BE2C (cell line): ENCODE results near the gene IQCB1. TPM values are rescaled to one million over a fixed set of nuclear protein-coding genes. Genes with fewer than 3 reads are reported as not detected.

Experiments used
- DNase-seq: peaks from one replicate; pipeline ENCODE4 v3.0.0-alpha.2; 2020
- H3K27me3 ChIP-seq: fragments of 250-450 bp; sonication (Bioruptor Pico); 2 replicates; pipeline ENCODE4 v1.5.1; 2020; ENCODE audit warnings: mild to moderate bottlenecking
- H3K36me3 ChIP-seq: fragments of 250-450 bp; sonication (Bioruptor Pico); 2 replicates; pipeline ENCODE4 v1.5.1; 2020; ENCODE audit warnings: mild to moderate bottlenecking
- H3K4me1 ChIP-seq: fragments of 250-450 bp; sonication (Bioruptor Pico); 2 replicates; pipeline ENCODE4 v1.5.1; 2020
- H3K4me3 ChIP-seq: 2 replicates; pipeline ENCODE4 v1.5.1; 2011; ENCODE audit warnings: low read depth, low read length
- H3K9me3 ChIP-seq: fragments of 250-450 bp; sonication (Bioruptor Pico); 2 replicates; pipeline ENCODE4 v1.5.1; 2020
- polyA plus RNA-seq: library from polyadenylated mRNA; unstranded; fragments of >200 nt; gene quantifications from one replicate; pipeline ENCODE4 v1.2.1, GENCODE V29; 2012; ENCODE audit warnings: low read depth, missing spikeins; ENCODE audit not compliant: insufficient read length, insufficient read depth
- TF ChIP-seq, protein P1 (sequence below): IDR thresholded peaks from 2 replicates; pipeline ENCODE4 v1.5.1; 2012; ENCODE audit warnings: mild to moderate bottlenecking, low read depth, low read length

The IQCB1 gene, protein sequence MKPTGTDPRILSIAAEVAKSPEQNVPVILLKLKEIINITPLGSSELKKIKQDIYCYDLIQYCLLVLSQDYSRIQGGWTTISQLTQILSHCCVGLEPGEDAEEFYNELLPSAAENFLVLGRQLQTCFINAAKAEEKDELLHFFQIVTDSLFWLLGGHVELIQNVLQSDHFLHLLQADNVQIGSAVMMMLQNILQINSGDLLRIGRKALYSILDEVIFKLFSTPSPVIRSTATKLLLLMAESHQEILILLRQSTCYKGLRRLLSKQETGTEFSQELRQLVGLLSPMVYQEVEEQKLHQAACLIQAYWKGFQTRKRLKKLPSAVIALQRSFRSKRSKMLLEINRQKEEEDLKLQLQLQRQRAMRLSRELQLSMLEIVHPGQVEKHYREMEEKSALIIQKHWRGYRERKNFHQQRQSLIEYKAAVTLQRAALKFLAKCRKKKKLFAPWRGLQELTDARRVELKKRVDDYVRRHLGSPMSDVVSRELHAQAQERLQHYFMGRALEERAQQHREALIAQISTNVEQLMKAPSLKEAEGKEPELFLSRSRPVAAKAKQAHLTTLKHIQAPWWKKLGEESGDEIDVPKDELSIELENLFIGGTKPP
- polyA plus RNA-seq = 5.3 TPM

DNA sequence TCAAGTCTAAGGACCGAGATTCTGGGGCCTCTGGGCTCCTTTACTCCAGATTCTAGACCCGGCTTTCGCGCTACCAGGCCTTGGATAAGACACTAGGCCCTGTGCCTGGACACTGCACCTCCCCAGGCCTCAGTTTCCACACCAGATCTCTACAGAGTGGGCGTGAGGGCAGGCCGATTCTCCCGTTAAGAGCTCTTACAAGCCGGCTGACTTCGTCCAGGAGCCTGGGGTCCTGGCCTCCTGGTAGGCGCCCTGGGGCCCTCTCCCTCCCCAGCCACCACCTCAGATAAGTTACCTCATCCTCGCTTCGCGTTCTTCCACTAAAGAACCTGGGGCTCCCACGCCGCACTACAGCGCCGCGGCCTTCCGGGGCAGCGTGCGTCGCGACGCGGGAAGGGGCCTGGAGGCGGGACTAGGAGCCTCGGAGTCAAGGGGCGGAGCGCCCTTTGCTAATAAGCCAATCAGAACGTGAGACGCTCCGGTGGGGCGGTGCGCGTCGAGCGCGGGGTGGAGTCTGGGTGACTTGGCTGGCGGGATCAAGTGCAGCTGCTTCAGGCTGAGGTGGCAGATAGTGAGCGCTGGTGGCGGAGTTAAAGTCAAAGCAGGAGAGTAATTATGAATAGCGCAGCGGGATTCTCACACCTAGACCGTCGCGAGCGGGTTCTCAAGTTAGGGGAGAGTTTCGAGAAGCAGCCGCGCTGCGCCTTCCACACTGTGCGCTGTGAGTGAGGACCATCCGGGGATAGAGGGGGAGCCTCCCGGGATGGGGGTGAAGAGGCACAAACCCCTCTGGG, at the start of gene IQCB1, which contains the start of gene EAF2:
Gene IQCB1 (minus strand): TSS at position 390 of the 794 bp plus-strand sequence. CDS start 6,100 bp downstream, outside the sequence.
Gene EAF2 (plus strand): TSS at position 539 of the 794 bp plus-strand sequence. CDS start 77 bp downstream, at position 616.
- DNase-seq = peak; percentile 95
- H3K27me3 ChIP-seq = peaks cover 21% of the 10 kb centered on the region
- H3K4me1 ChIP-seq = peaks cover 3% of the 10 kb centered on the region; the same call in 1 of the 2 replicates
- TF ChIP-seq, protein P1, sequence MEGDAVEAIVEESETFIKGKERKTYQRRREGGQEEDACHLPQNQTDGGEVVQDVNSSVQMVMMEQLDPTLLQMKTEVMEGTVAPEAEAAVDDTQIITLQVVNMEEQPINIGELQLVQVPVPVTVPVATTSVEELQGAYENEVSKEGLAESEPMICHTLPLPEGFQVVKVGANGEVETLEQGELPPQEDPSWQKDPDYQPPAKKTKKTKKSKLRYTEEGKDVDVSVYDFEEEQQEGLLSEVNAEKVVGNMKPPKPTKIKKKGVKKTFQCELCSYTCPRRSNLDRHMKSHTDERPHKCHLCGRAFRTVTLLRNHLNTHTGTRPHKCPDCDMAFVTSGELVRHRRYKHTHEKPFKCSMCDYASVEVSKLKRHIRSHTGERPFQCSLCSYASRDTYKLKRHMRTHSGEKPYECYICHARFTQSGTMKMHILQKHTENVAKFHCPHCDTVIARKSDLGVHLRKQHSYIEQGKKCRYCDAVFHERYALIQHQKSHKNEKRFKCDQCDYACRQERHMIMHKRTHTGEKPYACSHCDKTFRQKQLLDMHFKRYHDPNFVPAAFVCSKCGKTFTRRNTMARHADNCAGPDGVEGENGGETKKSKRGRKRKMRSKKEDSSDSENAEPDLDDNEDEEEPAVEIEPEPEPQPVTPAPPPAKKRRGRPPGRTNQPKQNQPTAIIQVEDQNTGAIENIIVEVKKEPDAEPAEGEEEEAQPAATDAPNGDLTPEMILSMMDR = no peak
- H3K36me3 ChIP-seq = peaks cover 5% of the 10 kb centered on the region; the same call in 1 of the 2 replicates
- no peaks in the 10 kb centered on the region for H3K9me3 ChIP-seq
- H3K4me3 ChIP-seq = peak within 1 kb of the TSS; percentile 78

DNA sequence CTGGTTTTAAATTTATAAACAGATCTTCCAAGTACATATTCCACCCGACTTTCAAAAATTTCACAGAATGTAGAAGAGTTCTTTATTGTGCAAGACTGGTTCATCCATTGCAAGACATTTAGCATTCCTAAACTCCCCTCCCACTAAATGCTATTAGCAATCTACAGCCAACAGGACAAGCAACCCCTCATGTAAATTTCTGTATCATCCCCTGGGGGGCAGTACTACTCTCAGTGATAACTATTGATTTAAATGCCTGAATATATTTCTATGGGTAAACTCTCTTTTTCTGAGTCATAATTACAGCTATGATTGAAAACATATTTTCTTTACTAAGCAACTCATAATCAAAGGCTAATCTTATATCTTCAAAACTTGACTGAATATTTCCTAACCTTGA, 48.6 kb upstream of the IQCB1 start:
- no peaks in the 10 kb centered on the region for H3K9me3 ChIP-seq
- TF ChIP-seq, protein P1 = peak; percentile 37
- no peak overlapping the region for H3K4me3 ChIP-seq
- H3K27me3 ChIP-seq = no peaks in the 10 kb centered on the region; the same call in 1 of the 2 replicates
- no peaks in the 10 kb centered on the region for H3K4me1 ChIP-seq
- no peak for DNase-seq
- no peaks in the 10 kb centered on the region for H3K36me3 ChIP-seq

DNA sequence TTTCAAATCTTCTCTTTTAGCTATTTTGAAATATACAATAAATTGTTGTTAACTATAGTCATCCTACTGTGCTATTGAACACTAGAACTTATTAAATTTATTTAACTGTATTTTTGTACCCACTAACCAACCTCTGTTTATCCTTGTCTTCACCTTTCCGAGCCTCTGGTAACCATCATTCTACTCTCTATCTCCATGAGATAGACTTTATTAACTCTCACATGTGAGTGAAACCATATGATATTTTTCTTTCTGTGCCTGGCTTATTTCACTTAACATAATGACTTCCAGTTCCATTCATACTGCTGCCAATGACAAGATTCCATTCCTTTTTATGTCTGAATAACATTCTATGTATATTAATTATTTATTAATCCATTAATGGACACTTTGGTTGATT, 43.6 kb upstream of the IQCB1 start:
- peaks cover 2% of the 10 kb centered on the region; the same call in 1 of the 2 replicates for H3K27me3 ChIP-seq
- H3K4me3 ChIP-seq = no peak overlapping the region
- H3K4me1 ChIP-seq = no peaks in the 10 kb centered on the region
- H3K36me3 ChIP-seq = no peaks in the 10 kb centered on the region
- TF ChIP-seq, protein P1 = no peak
- no peaks in the 10 kb centered on the region for H3K9me3 ChIP-seq
- DNase-seq = no peak

DNA sequence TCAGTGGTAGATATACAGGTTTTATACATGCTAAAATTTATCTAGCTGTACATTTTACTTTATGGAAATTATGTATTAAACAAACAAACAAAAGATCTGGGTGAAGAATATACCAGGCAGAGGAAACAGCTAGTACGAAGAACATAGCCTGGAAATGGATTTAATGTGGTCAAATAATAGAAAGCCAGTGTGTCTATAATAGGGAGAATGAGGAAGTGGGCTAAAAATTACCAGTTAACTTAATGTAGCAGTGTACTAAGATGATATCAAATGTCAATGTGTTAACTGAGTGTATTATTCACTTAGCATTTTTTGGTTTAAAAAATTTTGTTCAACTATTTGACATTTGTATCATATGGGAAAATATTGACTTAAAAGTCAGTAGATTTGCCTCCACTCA, 36.6 kb upstream of the IQCB1 start:
- no peaks in the 10 kb centered on the region for H3K36me3 ChIP-seq

DNA sequence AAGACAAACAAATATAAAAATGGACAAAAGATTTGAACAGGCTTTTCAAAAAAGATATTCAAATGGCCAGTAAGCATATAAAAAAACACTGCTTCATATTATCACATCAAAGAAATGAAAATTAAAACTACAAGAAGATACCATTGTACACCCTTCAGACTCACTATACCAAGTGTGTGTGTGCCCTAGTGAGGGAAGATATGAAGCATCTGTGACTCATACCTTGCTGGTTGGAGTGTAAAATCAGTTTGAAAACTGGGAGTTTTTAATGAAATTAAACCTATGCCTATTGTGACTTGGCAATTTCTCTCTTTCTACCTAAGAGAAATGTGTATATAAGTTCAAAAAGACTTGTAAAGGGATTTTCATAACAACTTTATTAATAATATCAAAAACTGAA, 35.9 kb upstream of the IQCB1 start:
- no peaks in the 10 kb centered on the region for H3K36me3 ChIP-seq
- no peak overlapping the region for H3K4me3 ChIP-seq
- no peak for DNase-seq
- no peaks in the 10 kb centered on the region for H3K4me1 ChIP-seq
- no peaks in the 10 kb centered on the region for H3K9me3 ChIP-seq
- TF ChIP-seq, protein P1 = no peak
- H3K27me3 ChIP-seq = 0 out of 2 replicates have a peak, but pooled peaks cover 9% of the 10 kb centered on the region

More for the DNA sequence above, 36.6 kb upstream of the IQCB1 start:
- DNase-seq = no peak
- TF ChIP-seq, protein P1 = no peak
- Histone ChIP-seq H3K4me3 (no peak overlapping the region), H3K27me3 (0 out of 2 replicates have a peak, but pooled peaks cover 9% of the 10 kb centered on the region), H3K9me3 (no peaks in the 10 kb centered on the region), H3K4me1 (no peaks in the 10 kb centered on the region)
